Activated naive CD8-positive, alpha-beta T cell treated with anti-CD3 and anti-CD28 coated beads, Interleukin-2, amount 10 ng/mL, durations not matched to agents 7 days and 5 days (primary cell): ENCODE data around the gene MAP7D2. TPM values are rescaled to one million over a fixed set of nuclear protein-coding genes. Genes with fewer than 3 reads are reported as not detected.
A peak's percentile ranks its signal among the peaks of the same experiment; 100 is the strongest.
"Not testable (repeated sequence)": the region's sequence is repeated elsewhere in the genome, so short reads cannot be mapped to it uniquely, and the experiment has no call there.

Experiments used
- ATAC-seq: fragments of 150-1000 bp; cut with Tn5 transposase; one replicate; pipeline ENCODE4 v1.10.0; 2021; ENCODE audit warnings: low read depth, moderate library complexity
- POLR2A ChIA-PET: fragments of 350-600 bp; sonication (Branson Sonifier 250); formaldehyde crosslinking; loops from one replicate; lab custom pipeline; 2021; ENCODE audit warnings: antibody characterized with exemption; lab: Charles Lee
- DNase-seq: peaks from one replicate; pipeline ENCODE4 v3.0.0; 2021
- H3K27ac Mint-ChIP-seq: one replicate; pipeline ENCODE4 v1.8.0; 2022; ENCODE audit warnings: mild to moderate bottlenecking, mixed read lengths
- H3K27me3 Mint-ChIP-seq: one replicate; pipeline ENCODE4 v1.8.0; 2022; ENCODE audit warnings: mild to moderate bottlenecking, moderate library complexity, mixed read lengths
- H3K36me3 Mint-ChIP-seq: one replicate; pipeline ENCODE4 v1.8.0; 2021; ENCODE audit warnings: mild to moderate bottlenecking, mixed read lengths
- H3K4me1 Mint-ChIP-seq: one replicate; pipeline ENCODE4 v1.8.0; 2021; ENCODE audit warnings: mixed read lengths
- H3K4me3 Mint-ChIP-seq: one replicate; pipeline ENCODE4 v1.8.0; 2022; ENCODE audit warnings: mild to moderate bottlenecking, moderate library complexity, mixed read lengths
- H3K9me3 Mint-ChIP-seq: one replicate; pipeline ENCODE4 v1.8.0; 2021; ENCODE audit warnings: mixed read lengths
- total RNA-seq, 2 experiments: library from RNA; stranded (reverse); gene quantifications; one replicate each; pipeline ENCODE4 v1.2.3, GENCODE V29; 2021

The MAP7D2 gene
- total RNA-seq, 2 experiments from 2014 or later = 0.17 to 0.30 TPM

- Mint-ChIP-seq H3K4me1 (peaks cover 9% of the 10 kb centered on the region), H3K9me3 (no peaks in the 10 kb centered on the region), H3K27ac (no peak overlapping the region), H3K4me3 (no peak overlapping the region), H3K27me3 (no peaks in the 10 kb centered on the region), H3K36me3 (peaks cover 10% of the 10 kb centered on the region)
- ATAC-seq = no peak
- no peak for DNase-seq
- POLR2A ChIA-PET = interaction anchor here (1.6 kb wide), 1 partner anchor 9 kb away, joined by 7 read pairs; the partner anchor contains the start of gene EIF1AX
Observed at GRCh38 chrX:20132666-20133065, 16.0 kb upstream of the MAP7D2 start.

- Mint-ChIP-seq H3K27ac (no peak overlapping the region), H3K4me3 (no peak overlapping the region), H3K4me1 (peaks cover 1% of the 10 kb centered on the region), H3K9me3 (no peaks in the 10 kb centered on the region), H3K27me3 (no peaks in the 10 kb centered on the region), H3K36me3 (peaks cover 4% of the 10 kb centered on the region)
- DNase-seq (no peak), ATAC-seq (no peak)
- POLR2A ChIA-PET = no interaction called here
Observed at GRCh38 chrX:20130357-20130756, 13.7 kb upstream of the MAP7D2 start.

DNA sequence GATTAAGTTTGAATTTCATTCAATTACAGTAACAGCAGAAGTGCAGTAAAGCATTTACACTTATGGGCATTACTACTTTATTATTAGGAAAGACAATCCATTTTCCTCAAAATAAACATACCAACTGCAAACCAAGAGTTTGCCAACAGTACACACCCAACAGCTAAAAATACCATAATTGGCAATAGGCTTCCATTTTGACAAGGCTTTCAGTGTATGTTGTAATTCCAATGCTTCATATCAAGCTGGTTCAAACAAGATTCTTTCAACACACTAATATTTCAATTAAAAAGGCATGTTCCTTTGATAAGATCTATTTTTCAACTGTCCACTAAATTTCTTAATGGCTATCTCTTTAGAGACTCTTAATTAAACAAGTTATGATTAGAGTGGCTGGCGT, 12.8 kb upstream of the MAP7D2 start:
- Mint-ChIP-seq H3K9me3 (no peaks in the 10 kb centered on the region), H3K4me1 (peaks cover 1% of the 10 kb centered on the region), H3K27me3 (no peaks in the 10 kb centered on the region), H3K4me3 (no peak overlapping the region), H3K36me3 (peaks cover 4% of the 10 kb centered on the region), H3K27ac (no peak overlapping the region)
- POLR2A ChIA-PET = no interaction called here
- DNase-seq (no peak), ATAC-seq (no peak)

DNA sequence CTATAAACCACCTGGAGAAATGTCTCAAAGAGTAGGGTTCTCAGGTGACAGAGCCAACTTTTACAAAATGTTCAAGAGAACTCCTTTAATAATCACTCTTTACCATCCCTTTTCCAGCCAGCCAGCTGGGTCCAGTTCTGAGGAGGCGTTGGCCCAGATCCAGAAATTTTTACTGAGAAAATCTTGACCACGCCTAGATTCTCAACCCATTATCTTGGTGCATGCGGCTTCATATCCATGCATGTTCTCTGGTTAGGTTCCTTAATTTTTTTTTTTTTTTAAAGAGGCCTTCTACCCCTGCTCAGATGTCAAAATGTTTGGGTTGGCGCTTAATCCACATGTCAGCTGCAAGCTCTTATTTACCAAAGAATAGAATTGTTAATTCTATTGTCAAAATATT, 12.0 kb upstream of the MAP7D2 start:
- H3K36me3 Mint-ChIP-seq = peaks cover 4% of the 10 kb centered on the region
- POLR2A ChIA-PET = interaction anchor here (0.6 kb wide), 1 partner anchor 400 kb away, joined by 3 read pairs; no protein-coding TSS in a partner anchor
- peaks cover 1% of the 10 kb centered on the region for H3K4me1 Mint-ChIP-seq

GRCh38 chrX:20127440-20127839, 10.7 kb upstream of the MAP7D2 start:
- H3K27ac Mint-ChIP-seq, DNase-seq, H3K9me3 Mint-ChIP-seq, H3K4me1 Mint-ChIP-seq, H3K27me3 Mint-ChIP-seq, ATAC-seq, H3K36me3 Mint-ChIP-seq, POLR2A ChIA-PET, H3K4me3 Mint-ChIP-seq: not testable (repeated sequence)

More for the DNA sequence above, 12.0 kb upstream of the MAP7D2 start:
- no peak overlapping the region for H3K27ac Mint-ChIP-seq
- no peak for DNase-seq
- no peaks in the 10 kb centered on the region for H3K9me3 Mint-ChIP-seq
- H3K4me3 Mint-ChIP-seq = no peak overlapping the region
- no peak for ATAC-seq
- no peaks in the 10 kb centered on the region for H3K27me3 Mint-ChIP-seq

DNA sequence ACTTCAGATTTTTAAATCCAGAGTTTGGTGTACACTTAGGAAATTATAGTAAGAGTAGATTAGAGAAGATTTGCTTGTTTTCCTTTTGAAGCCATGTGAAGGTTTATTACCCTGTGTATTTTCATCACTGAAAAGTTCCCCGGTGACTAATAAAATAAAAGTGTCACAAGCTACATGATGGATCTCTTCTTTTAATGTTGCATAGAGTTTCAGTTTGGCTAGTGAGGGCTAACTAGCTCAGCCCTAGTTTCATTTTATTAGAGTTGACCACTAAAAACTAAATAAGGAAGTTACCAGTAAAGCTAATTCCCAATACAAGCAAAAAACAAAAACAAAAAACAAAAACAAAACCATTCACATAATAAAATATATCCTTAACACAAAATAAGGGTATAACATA, 10.1 kb upstream of the MAP7D2 start:
- H3K27ac Mint-ChIP-seq, H3K4me1 Mint-ChIP-seq, H3K36me3 Mint-ChIP-seq, POLR2A ChIA-PET, H3K9me3 Mint-ChIP-seq, H3K4me3 Mint-ChIP-seq, ATAC-seq, H3K27me3 Mint-ChIP-seq, DNase-seq: not testable (repeated sequence)

GRCh38 chrX:20124964-20125363, 8.3 kb upstream of the MAP7D2 start:
- ATAC-seq (no peak), DNase-seq (no peak)
- POLR2A ChIA-PET = no interaction called here
- Mint-ChIP-seq H3K36me3 (peaks cover 1% of the 10 kb centered on the region), H3K4me3 (no peak overlapping the region), H3K27me3 (no peaks in the 10 kb centered on the region), H3K9me3 (no peaks in the 10 kb centered on the region), H3K4me1 (peaks cover 2% of the 10 kb centered on the region), H3K27ac (no peak overlapping the region)

DNA sequence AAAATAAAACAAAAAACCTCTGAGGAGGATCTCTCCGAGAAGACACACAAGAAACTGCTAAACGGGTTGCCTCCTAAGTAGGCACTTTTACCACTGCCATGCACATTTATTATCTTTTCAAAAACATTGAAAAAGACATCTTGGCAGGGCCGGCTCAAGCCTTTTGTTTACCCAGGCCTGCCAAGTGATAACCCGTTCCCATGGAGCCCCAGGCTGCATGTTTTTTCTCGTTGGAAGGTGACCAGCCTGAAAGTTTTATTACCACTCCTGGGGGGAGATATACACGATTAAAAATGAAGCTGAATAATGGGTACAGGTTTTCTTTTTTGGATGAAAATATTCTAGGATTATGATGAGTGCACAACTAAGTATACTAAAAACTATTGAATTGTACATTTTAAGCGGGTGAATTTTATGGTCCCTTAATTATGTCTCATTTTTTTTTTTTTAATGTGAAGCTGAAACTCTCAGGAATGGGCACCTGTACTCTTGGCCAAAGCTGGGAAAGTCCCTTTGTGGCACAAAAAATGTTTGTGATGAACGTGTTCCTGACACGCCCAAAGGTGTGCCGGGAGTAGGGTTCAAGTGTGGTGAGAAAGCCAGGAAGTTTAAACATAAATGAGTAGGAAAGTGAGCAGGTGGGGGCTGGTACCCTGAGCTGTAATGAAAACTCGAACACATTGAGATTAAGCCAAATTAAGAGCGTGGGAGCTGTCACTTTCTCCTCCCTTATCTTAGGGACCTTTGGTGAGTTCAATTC, 1.5 kb upstream of the MAP7D2 start:
- DNase-seq (no peak), ATAC-seq (no peak)
- H3K36me3 Mint-ChIP-seq = no peaks in the 10 kb centered on the region
- peaks cover 9% of the 10 kb centered on the region for H3K4me1 Mint-ChIP-seq
- H3K27me3 Mint-ChIP-seq = peaks cover 11% of the 10 kb centered on the region
- no peak overlapping the region for H3K4me3 Mint-ChIP-seq
- POLR2A ChIA-PET = interaction anchor here (0.7 kb wide), 1 partner anchor 158 kb away, joined by 3 read pairs; no protein-coding TSS in a partner anchor
- no peak overlapping the region for H3K27ac Mint-ChIP-seq
- H3K9me3 Mint-ChIP-seq = no peaks in the 10 kb centered on the region

GRCh38 chrX:20116087-20116576, 575 bp downstream of the MAP7D2 start:
- DNase-seq (no peak), ATAC-seq (no peak)
- no peaks in the 10 kb centered on the region for H3K36me3 Mint-ChIP-seq
- H3K4me1 Mint-ChIP-seq = peaks cover 6% of the 10 kb centered on the region
- H3K9me3 Mint-ChIP-seq = no peaks in the 10 kb centered on the region
- H3K4me3 Mint-ChIP-seq = peak overlapping the region; percentile 56
- H3K27me3 Mint-ChIP-seq = peaks cover 11% of the 10 kb centered on the region
- H3K27ac Mint-ChIP-seq = no peak overlapping the region
- POLR2A ChIA-PET = no interaction called here

GRCh38 chrX:20112022-20112774, 4.5 kb downstream of the MAP7D2 start:
- Mint-ChIP-seq H3K27me3 (peaks cover 11% of the 10 kb centered on the region), H3K9me3 (no peaks in the 10 kb centered on the region), H3K27ac (no peak overlapping the region), H3K4me1 (peaks cover 5% of the 10 kb centered on the region), H3K4me3 (no peak overlapping the region), H3K36me3 (no peaks in the 10 kb centered on the region)
- POLR2A ChIA-PET = no interaction called here
- ATAC-seq (no peak), DNase-seq (no peak)

- H3K4me3 Mint-ChIP-seq = no peak overlapping the region
- ATAC-seq (no peak), DNase-seq (no peak)
- H3K9me3 Mint-ChIP-seq = no peaks in the 10 kb centered on the region
- H3K36me3 Mint-ChIP-seq = no peaks in the 10 kb centered on the region
- H3K27me3 Mint-ChIP-seq = peaks cover 9% of the 10 kb centered on the region
- H3K4me1 Mint-ChIP-seq = peaks cover 5% of the 10 kb centered on the region
- POLR2A ChIA-PET = no interaction called here
- no peak overlapping the region for H3K27ac Mint-ChIP-seq
Observed at GRCh38 chrX:20111271-20111670, 5.4 kb downstream of the MAP7D2 start.

- H3K27me3 Mint-ChIP-seq = no peaks in the 10 kb centered on the region
- H3K4me1 Mint-ChIP-seq = no peaks in the 10 kb centered on the region
- ATAC-seq (no peak), DNase-seq (no peak)
- no peak overlapping the region for H3K27ac Mint-ChIP-seq
- POLR2A ChIA-PET = no interaction called here
- no peak overlapping the region for H3K4me3 Mint-ChIP-seq
- H3K36me3 Mint-ChIP-seq = no peaks in the 10 kb centered on the region
- H3K9me3 Mint-ChIP-seq = no peaks in the 10 kb centered on the region
Observed at GRCh38 chrX:20101934-20102581, 14.6 kb downstream of the MAP7D2 start.

DNA sequence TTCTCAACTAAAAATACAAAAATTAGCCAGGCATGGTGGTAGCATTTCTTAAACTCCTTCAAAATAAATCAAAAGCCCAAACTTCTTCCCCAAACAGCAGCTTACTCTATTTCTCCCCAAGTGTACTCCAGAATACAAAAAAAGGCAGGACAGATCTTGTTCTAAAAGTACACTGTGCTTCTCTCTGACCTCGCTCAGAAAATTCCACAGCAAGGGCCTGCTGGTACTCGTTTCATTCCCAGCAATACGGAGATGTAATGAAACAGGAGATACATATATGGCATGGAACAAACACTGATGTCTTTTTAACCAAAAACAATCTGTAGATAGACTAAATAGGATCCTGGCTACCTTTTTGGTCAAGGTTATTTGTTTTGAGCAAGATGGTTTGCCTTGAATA, 25.2 kb downstream of the MAP7D2 start:
- Mint-ChIP-seq H3K27me3 (peaks cover 2% of the 10 kb centered on the region), H3K4me1 (no peaks in the 10 kb centered on the region), H3K36me3 (no peaks in the 10 kb centered on the region), H3K27ac (no peak overlapping the region), H3K9me3 (no peaks in the 10 kb centered on the region), H3K4me3 (no peak overlapping the region)
- ATAC-seq (no peak), DNase-seq (no peak)
- POLR2A ChIA-PET = no interaction called here
